Neuron (in vitro differentiated cells): ENCODE data around the gene ECEL1.

Source experiments
- H2AFZ ChIP-seq: one replicate; pipeline ENCODE4 v1.6.1; 2013; ENCODE audit warnings: low read depth, mild to moderate bottlenecking, inconsistent platforms, low read length, moderate library complexity
- H3K27me3 ChIP-seq: one replicate; pipeline ENCODE4 v1.6.1; 2013; ENCODE audit warnings: low read length; ENCODE audit not compliant: insufficient read depth
- H3K36me3 ChIP-seq: one replicate; pipeline ENCODE4 v1.6.1; 2013; ENCODE audit warnings: low read length; ENCODE audit not compliant: insufficient read depth
- H3K4me1 ChIP-seq: one replicate; pipeline ENCODE4 v1.6.1; 2013; ENCODE audit warnings: low read length; ENCODE audit not compliant: insufficient read depth
- H3K4me3 ChIP-seq: 2 replicates; pipeline ENCODE4 v1.5.1; 2013; ENCODE audit warnings: mild to moderate bottlenecking, low read length, moderate library complexity
- H3K9me3 ChIP-seq: one replicate; pipeline ENCODE4 v1.6.1; 2013; ENCODE audit warnings: low read length

Gene ECEL1

DNA sequence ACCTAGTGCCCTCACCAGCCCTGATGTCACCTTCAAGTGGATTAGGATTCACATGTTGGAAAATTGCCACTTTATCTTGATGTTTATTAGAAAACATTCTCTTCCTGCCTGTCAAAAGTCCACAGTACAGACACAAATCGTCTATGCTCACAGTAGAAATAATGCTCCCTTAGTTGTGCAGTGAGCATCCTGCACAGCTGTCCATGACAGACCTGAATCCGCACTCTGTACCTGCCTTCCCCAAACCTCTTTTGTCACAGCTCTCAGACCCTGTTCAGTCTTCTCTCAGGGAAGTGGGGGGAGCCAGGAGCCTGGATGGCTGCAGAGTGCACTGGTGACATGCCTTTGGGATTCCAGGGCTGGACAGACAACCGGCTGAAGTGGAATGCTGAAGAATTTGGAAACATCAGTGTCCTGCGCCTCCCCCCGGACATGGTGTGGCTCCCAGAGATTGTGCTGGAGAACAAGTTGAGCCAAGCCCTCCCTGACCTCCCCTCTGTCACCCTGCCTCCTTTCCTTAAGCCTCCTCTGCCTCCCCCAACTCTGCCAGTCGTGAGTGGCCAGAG is 40.4 kb upstream of the ECEL1 start:
- Histone ChIP-seq H3K36me3 (no peaks in the 10 kb centered on the region), H3K4me1 (peaks cover 16% of the 10 kb centered on the region), H2AFZ (no peak overlapping the region), H3K4me3 (no peak overlapping the region), H3K27me3 (peaks cover 33% of the 10 kb centered on the region), H3K9me3 (no peaks in the 10 kb centered on the region)

DNA sequence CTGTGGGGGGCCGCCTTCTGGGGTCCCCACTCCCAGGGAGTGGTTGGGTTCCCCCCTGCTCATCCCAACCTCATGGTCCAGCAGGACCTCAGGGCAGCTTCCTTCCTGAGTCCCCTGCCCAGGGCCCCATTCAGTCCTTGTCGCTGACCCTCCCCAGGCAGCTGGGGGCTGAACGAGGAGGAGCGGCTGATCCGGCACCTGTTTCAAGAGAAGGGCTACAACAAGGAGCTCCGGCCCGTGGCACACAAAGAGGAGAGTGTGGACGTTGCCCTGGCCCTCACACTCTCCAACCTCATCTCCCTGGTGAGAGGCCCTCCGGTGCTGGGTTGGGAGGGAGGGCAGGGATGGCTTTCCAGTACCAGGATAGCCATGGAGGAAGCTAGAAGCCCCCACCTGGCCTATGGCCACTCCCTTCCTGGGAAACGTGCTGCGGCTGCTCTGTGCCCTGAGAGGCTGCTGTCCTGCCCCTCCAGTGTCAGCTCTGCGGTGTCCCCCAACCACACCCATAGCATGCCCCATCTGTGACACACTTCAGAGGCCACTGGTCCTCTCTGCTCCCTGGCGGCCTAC is 38.8 kb upstream of the ECEL1 start:
- Histone ChIP-seq H3K4me3 (no peak overlapping the region), H3K9me3 (no peaks in the 10 kb centered on the region), H3K27me3 (peaks cover 44% of the 10 kb centered on the region), H2AFZ (no peak overlapping the region), H3K36me3 (no peaks in the 10 kb centered on the region), H3K4me1 (peaks cover 16% of the 10 kb centered on the region)

DNA sequence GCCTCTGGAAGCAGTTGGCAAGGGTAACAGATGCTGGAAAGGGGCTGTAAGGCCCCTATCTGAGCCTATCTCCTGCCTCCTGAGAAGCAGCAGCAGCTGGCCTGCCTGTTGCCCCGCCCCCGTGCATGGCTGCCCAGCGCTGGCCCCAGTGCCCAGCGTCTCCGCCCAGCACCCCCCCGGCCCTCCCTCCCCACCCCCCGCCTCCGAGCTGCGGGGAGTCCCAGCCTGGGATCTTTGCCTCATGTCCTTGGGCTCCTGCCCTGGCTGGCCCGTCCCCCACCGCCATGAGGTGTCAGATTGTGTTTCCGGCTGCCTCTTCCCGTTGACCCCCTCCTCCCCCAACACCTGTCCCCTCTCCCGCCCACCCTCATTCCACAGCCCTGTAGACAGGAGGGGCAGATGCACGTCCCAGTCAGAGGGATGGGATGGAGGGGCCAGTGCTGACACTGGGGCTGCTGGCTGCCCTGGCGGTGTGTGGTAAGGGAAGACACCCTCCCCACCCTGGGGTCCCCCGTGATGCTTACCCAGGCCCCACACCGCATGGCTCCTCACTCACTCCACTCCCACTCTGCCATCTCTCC is 38.2 kb upstream of the ECEL1 start, which contains the start of gene CHRND:
CHRND (plus strand) TSS at position 370 of the 581 bp plus-strand sequence; CDS start at position 426, 56 bp downstream.
- Histone ChIP-seq H3K27me3 (peaks cover 50% of the 10 kb centered on the region), H3K4me3 (no peak within 1 kb of the TSS), H3K9me3 (no peaks in the 10 kb centered on the region), H3K36me3 (no peaks in the 10 kb centered on the region), H3K4me1 (peaks cover 16% of the 10 kb centered on the region), H2AFZ (no peak within 1 kb of the TSS)

DNA sequence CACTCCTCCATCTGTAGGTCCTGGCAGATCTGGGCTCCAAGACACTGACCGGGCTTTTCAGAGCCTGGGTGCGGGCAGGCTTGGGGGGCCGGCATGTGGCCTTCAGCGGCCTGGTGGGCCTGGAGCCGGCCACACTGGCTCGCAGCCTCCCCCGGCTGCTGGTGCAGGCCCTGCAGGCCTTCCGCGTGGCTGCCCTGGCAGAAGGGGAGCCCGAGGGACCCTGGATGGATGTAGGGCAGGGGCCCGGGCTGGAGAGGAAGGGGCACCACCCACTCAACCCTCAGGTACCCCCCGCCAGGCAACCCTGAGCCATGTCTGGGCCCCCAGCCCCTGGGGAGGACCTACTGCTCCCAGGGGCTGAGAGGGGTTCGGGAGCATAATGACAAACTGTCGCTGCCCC is 37.6 kb upstream of the ECEL1 start:
- Histone ChIP-seq H3K27me3 (peaks cover 57% of the 10 kb centered on the region), H3K4me1 (peaks cover 16% of the 10 kb centered on the region)

DNA sequence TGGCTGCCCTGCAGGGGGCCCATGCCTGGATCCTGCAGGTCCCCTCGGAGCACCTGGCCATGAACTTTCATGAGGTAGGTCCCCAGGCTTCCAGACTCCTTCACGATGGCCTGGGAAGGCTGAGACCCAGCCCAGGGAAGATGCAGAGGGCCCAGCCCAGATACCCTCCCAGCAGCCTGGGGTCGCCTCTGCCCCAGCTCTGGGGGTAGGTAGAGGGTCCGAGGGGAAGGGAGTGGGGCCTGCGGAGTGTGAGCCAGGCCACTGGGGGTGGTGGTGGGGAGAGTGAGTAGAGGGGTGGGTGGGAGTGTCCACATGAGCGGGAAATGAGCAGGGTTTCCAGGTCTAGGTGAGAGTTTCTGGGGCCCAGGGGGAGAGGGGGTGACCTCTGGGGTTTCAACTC is 37.1 kb upstream of the ECEL1 start:
- H3K4me1 ChIP-seq, result peaks cover 16% of the 10 kb centered on the region
- H3K36me3 ChIP-seq, result no peaks in the 10 kb centered on the region
- no peak overlapping the region for H2AFZ ChIP-seq
- no peak overlapping the region for H3K4me3 ChIP-seq
- H3K27me3 ChIP-seq, result peaks cover 58% of the 10 kb centered on the region
- no peaks in the 10 kb centered on the region for H3K9me3 ChIP-seq

More for the DNA sequence above, 37.6 kb upstream of the ECEL1 start:
- Histone ChIP-seq H3K9me3 (no peaks in the 10 kb centered on the region), H3K4me3 (no peak overlapping the region), H3K36me3 (no peaks in the 10 kb centered on the region), H2AFZ (no peak overlapping the region)

DNA sequence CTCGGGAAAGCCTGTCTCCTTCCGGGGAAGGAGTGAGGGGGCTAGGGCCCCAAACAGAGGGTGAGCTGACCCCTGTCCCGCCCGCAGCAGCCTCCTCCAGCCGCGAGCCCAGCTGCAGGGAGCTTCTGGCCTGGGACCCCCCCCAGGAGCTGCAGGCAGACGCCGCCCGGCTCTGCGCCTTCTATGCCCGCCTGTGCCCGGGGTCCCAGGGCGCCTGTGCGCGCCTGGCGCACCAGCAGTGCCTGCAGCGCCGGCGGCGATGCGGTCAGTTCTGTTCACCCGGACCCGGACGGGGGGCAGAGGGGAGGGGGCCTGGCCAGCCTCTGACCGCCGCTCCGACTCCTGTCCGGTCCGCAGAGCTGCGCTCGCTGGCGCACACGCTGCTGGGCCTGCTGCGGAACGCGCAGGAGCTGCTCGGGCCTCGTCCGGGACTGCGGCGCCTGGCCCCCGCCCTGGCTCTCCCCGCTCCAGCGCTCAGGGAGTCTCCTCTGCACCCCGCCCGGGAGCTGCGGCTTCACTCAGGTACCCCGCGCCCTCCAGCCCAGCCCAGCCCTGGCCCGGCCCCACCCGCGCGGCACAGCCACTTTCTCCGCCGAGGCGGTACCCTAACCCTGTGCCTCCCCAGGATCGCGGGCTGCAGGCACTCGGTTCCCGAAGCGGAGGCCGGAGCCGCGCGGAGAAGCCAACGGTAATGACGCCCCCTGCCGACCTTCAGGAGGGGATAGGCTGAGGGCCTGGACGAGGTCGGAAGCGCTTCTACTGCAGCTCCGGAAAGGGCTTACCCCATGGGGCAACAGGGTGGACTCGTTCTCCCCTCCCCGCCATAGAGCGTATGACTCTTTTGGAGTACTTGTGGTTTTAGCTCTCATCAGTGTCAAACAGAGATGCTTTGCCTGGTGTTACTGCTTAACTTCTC is 36.3 kb upstream of the ECEL1 start:
- H3K4me1 ChIP-seq, result peaks cover 16% of the 10 kb centered on the region
- peak overlapping the region; percentile 40 for H3K4me3 ChIP-seq
- H3K27me3 ChIP-seq, result peaks cover 64% of the 10 kb centered on the region
- no peaks in the 10 kb centered on the region for H3K36me3 ChIP-seq
- no peaks in the 10 kb centered on the region for H3K9me3 ChIP-seq
- peak overlapping the region; percentile 84 for H2AFZ ChIP-seq

DNA sequence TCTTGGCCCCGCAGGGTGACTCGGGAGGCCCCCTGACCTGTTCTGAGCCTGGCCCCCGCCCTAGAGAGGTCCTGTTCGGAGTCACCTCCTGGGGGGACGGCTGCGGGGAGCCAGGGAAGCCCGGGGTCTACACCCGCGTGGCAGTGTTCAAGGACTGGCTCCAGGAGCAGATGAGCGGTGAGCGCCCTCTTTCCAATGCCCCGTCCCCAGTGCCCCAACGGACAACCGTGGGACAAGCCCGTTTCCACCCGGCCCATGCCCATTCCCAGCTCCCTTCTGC is 35.7 kb upstream of the ECEL1 start:
- H3K4me3 ChIP-seq, result peak overlapping the region; percentile 40
- peak overlapping the region; percentile 84 for H2AFZ ChIP-seq
- H3K27me3 ChIP-seq, result peaks cover 64% of the 10 kb centered on the region
- H3K4me1 ChIP-seq, result peaks cover 16% of the 10 kb centered on the region
- no peaks in the 10 kb centered on the region for H3K9me3 ChIP-seq
- no peaks in the 10 kb centered on the region for H3K36me3 ChIP-seq

DNA sequence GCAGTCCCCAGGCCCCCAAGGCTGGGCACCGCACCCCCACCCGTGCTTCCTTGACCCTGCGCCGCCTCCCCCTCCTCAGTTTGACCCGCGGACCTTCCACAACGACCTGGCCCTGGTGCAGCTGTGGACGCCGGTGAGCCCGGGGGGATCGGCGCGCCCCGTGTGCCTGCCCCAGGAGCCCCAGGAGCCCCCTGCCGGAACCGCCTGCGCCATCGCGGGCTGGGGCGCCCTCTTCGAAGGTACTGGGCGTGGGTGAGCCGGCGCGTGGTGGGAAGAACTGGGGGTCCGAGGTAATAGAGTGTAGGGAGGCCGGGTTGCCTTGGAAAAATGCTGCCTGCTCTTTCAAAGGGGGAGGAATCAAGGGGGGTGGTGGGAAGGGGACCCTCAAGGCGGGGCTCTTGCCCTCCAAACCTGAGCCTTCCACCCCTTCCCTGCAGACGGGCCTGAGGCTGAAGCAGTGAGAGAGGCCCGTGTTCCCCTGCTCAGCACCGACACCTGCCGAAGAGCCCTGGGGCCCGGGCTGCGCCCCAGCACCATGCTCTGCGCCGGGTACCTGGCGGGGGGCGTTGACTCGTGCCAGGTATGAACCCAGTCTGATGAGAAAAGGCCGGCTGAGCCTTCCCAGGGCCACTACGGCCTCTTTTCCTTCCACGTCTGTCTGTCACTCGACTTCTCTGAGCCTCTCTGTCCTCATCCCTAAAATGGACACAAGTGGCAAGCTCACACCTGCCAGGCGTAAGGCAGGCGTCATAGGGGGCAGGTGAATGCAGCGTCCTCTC is 35.2 kb upstream of the ECEL1 start:
- Histone ChIP-seq H3K4me1 (peaks cover 16% of the 10 kb centered on the region), H3K4me3 (no peak overlapping the region), H3K9me3 (no peaks in the 10 kb centered on the region), H3K27me3 (peaks cover 60% of the 10 kb centered on the region), H3K36me3 (no peaks in the 10 kb centered on the region), H2AFZ (no peak overlapping the region)

DNA sequence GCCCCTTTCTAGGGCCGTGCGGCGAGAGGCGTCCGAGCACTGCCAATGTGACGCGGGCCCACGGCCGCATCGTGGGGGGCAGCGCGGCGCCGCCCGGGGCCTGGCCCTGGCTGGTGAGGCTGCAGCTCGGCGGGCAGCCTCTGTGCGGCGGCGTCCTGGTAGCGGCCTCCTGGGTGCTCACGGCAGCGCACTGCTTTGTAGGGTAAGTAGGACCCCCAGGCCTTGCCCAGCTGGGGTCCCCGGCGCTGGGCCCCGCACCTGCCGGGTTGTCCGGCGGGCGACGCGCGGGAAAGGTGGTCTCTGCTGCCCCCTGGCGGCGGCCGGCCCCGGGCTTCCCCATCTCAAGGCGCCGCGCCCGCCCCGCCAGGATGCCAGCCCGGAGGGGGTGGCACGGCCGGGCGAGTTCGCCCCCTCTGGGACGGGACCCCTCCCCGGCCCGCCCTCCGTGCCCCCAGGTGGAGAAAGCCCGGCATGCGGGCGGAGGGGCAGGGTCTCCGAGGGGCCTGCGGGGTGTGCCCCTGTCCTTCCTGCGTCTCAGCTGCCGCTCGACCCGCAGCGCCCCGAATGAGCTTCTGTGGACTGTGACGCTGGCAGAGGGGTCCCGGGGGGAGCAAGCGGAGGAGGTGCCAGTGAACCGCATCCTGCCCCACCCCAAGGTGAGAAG is 34.5 kb upstream of the ECEL1 start:
- Histone ChIP-seq H3K36me3 (no peaks in the 10 kb centered on the region), H3K9me3 (no peaks in the 10 kb centered on the region), H3K4me1 (peaks cover 16% of the 10 kb centered on the region), H2AFZ (peak overlapping the region; percentile 5), H3K27me3 (peaks cover 63% of the 10 kb centered on the region), H3K4me3 (no peak overlapping the region)

DNA sequence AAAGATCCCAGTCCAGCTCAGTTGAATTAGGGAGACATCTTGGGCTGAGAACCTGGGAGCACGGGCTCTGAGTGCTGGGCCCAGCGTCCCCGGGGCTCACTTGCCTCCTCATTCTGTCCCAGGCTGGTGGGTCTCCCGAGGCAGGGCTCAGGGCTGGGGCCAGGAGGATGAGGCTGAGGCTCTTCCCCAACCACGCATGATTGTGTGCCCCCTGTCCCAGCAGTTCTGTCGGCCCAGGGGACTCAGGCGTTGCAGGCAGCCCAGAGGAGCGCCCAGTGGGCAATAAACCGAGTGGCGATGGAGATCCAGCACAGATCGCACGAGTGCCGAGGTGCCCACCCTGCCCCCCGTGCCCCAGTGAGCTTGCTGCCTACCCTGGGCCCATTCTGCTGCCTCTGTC is 33.5 kb upstream of the ECEL1 start:
- Histone ChIP-seq H2AFZ (no peak overlapping the region), H3K27me3 (peaks cover 62% of the 10 kb centered on the region), H3K36me3 (no peaks in the 10 kb centered on the region), H3K9me3 (no peaks in the 10 kb centered on the region), H3K4me3 (no peak overlapping the region), H3K4me1 (peaks cover 16% of the 10 kb centered on the region)

DNA sequence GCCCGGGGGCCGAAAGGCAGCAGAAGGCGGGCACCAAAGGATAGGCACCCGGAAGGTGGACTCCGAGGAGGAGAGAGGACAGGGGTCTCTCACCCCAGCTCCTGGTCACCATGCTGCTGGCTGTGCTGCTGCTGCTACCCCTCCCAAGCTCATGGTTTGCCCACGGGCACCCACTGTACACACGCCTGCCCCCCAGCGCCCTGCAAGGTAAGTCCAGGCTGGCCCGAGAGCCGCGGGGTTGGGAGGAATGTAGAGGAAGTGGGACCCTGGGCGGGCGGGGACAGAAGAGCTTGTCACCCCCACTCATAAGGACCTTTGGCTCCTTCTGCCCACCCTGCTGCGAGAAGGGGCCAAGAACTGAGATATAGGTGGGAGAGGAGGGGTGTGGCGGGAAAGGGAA is 32.9 kb upstream of the ECEL1 start:
- no peaks in the 10 kb centered on the region for H3K9me3 ChIP-seq
- H3K36me3 ChIP-seq, result no peaks in the 10 kb centered on the region
- peaks cover 14% of the 10 kb centered on the region for H3K4me1 ChIP-seq
- H3K27me3 ChIP-seq, result peaks cover 67% of the 10 kb centered on the region
- H3K4me3 ChIP-seq, result no peak overlapping the region
- H2AFZ ChIP-seq, result no peak overlapping the region

DNA sequence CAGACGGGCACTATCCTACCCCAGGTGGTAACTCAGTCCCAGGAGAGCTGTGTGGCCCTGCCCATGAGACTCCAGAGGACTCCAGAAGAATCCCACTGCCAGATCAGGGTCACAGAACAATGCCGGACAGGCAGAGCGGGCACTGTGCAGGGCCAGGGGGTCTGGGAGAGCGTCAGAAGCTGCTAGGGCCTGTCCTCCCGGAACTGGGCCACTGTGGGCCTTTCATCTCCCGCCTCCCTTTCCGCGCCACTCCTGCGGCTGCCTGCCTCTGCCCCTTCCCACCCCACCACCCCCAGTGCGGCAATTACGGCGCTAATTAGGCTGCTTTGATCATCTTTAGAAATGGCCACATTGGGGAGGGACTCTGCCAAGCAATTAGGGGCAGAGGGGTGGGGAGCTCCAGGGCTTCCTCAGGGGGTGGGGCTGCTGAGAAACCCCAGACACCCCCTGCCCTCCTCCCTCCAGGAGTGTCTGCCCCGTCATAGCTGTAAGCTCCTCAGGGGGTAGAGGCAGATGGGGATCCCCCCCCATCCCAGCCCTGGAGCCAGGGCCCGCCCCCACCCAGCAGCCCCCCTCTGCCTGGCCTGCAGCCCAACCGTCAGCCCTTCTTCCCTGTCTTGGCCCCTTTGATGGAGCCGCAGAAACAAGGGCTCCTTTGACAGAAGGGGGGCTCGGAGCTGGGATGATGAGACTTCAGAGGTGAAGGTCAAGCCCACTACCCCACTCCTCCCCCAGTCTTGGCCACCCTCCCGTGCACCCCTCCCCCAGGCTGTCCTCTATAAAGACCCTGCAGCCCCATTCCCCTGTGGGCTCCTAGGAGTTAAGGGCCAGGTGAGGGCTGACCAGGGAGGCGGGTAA is 32.2 kb upstream of the ECEL1 start, which contains the start of gene PRSS56:
PRSS56 (plus strand) TSS at position 808 of the 858 bp plus-strand sequence. CDS start 211 bp downstream, outside the sequence.
- Histone ChIP-seq H3K36me3 (no peaks in the 10 kb centered on the region), H3K4me3 (no peak within 1 kb of the TSS), H3K27me3 (peaks cover 68% of the 10 kb centered on the region), H3K4me1 (peaks cover 9% of the 10 kb centered on the region), H3K9me3 (no peaks in the 10 kb centered on the region), H2AFZ (no peak within 1 kb of the TSS)
